Neutrophil (primary cell): ENCODE measurements around the gene ACE2.

Experiments used
- H3K27ac ChIP-seq: fragments of 200-600 bp; sonication (generic); 2 replicates; pipeline ENCODE4 v1.5.1; 2016; ENCODE audit warnings: mild to moderate bottlenecking, moderate library complexity
- H3K27me3 ChIP-seq: fragments of 200-600 bp; sonication (generic); 2 replicates; pipeline ENCODE4 v1.6.0; 2016; ENCODE audit warnings: mild to moderate bottlenecking
- H3K36me3 ChIP-seq: fragments of 200-600 bp; sonication (generic); 2 replicates; pipeline ENCODE4 v1.5.1; 2017
- H3K4me1 ChIP-seq, 2 experiments: fragments of 200-600 bp in 1 of 2; sonication (generic) in 1 of 2; 1 replicate in 1 of 2; 2 replicates in 1 of 2; pipeline versions ENCODE4 v1.5.1 to v1.6.1; 2013 to 2016; ENCODE audit warnings: low read depth in 1 of 2, low read length in 1 of 2, mild to moderate bottlenecking in 1 of 2, moderate library complexity in 1 of 2; ENCODE audit not compliant: control insufficient read depth in 1 of 2, insufficient read depth in 1 of 2
- H3K4me3 ChIP-seq, 2 experiments: fragments of 200-600 bp in 1 of 2; sonication (generic) in 1 of 2; 1 replicate in 1 of 2; 2 replicates in 1 of 2; pipeline ENCODE4 v1.5.1; 2013 to 2016; ENCODE audit warnings: low read depth in 1 of 2, low read length in 1 of 2, mild to moderate bottlenecking in 1 of 2, moderate library complexity in 1 of 2
- H3K9me3 ChIP-seq: fragments of 200-600 bp; sonication (generic); 2 replicates; pipeline ENCODE4 v1.5.1; 2016
- CTCF ChIP-seq: fragments of 200-600 bp; sonication (generic); IDR thresholded peaks from 2 replicates; pipeline ENCODE4 v1.5.1; 2016; ENCODE audit warnings: antibody characterized with exemption

The ACE2 gene

GRCh38 chrX:15643786-15644559, 43.2 kb upstream of the ACE2 start:
- Histone ChIP-seq H3K9me3 (no peaks in the 10 kb centered on the region), H3K4me1 (no peaks in the 10 kb centered on the region), H3K4me3 (no peak overlapping the region), H3K36me3 (no peaks in the 10 kb centered on the region), H3K27me3 (no peaks in the 10 kb centered on the region), H3K27ac (no peak overlapping the region)
- TF ChIP-seq CTCF, result no peak

GRCh38 chrX:15631637-15632036, 30.9 kb upstream of the ACE2 start:
- H3K4me1 ChIP-seq, result no peaks in the 10 kb centered on the region
- no peak overlapping the region for H3K4me3 ChIP-seq
- H3K36me3 ChIP-seq, result no peaks in the 10 kb centered on the region
- H3K9me3 ChIP-seq, result no peaks in the 10 kb centered on the region
- no peaks in the 10 kb centered on the region for H3K27me3 ChIP-seq
- TF ChIP-seq CTCF, result no peak
- H3K27ac ChIP-seq, result no peak overlapping the region

GRCh38 chrX:15623054-15623453, 22.3 kb upstream of the ACE2 start:
- Histone ChIP-seq H3K9me3 (no peaks in the 10 kb centered on the region), H3K36me3 (no peaks in the 10 kb centered on the region), H3K4me3 (no peak overlapping the region), H3K27ac (no peak overlapping the region), H3K4me1 (no peaks in the 10 kb centered on the region), H3K27me3 (no peaks in the 10 kb centered on the region)
- no peak for TF ChIP-seq CTCF

GRCh38 chrX:15619053-15619755, 18.4 kb upstream of the ACE2 start:
- Histone ChIP-seq H3K9me3 (no peaks in the 10 kb centered on the region), H3K36me3 (no peaks in the 10 kb centered on the region), H3K27ac (no peak overlapping the region), H3K4me1 (no peaks in the 10 kb centered on the region), H3K4me3 (no peak overlapping the region), H3K27me3 (peaks cover 15% of the 10 kb centered on the region)
- no peak for TF ChIP-seq CTCF

- Histone ChIP-seq H3K4me1 (no peaks in the 10 kb centered on the region), H3K9me3 (no peaks in the 10 kb centered on the region), H3K27ac (no peak overlapping the region), H3K36me3 (no peaks in the 10 kb centered on the region), H3K4me3 (no peak overlapping the region), H3K27me3 (peaks cover 32% of the 10 kb centered on the region)
- TF ChIP-seq CTCF, result no peak
Measured at GRCh38 chrX:15617111-15617510, 16.4 kb upstream of the ACE2 start.
